Dedifferentiated amniotic fluid mesenchymal stem cell (primary cell): ENCODE results near the gene UBL7.
"Not testable (repeated sequence)": the region's sequence is repeated elsewhere in the genome, so short reads cannot be mapped to it uniquely, and the experiment has no call there.

ENCODE experiments used
- DNase-seq: peaks from one replicate; pipeline ENCODE4 v3.0.0-alpha.2; 2016; ENCODE audit errors: extremely low spot score

The UBL7 gene, protein sequence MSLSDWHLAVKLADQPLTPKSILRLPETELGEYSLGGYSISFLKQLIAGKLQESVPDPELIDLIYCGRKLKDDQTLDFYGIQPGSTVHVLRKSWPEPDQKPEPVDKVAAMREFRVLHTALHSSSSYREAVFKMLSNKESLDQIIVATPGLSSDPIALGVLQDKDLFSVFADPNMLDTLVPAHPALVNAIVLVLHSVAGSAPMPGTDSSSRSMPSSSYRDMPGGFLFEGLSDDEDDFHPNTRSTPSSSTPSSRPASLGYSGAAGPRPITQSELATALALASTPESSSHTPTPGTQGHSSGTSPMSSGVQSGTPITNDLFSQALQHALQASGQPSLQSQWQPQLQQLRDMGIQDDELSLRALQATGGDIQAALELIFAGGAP

GRCh38 chr15:74460871-74461846 is at the start of gene UBL7:
Gene UBL7, minus strand, starts transcription at chr15:74461160. Its CDS starts 2,293 bp downstream, at chr15:74458867.
- DNase-seq: peak; percentile 97

- no peak for DNase-seq
Observed at GRCh38 chr15:74506515-74506840, 45.5 kb upstream of the UBL7 start.

DNA sequence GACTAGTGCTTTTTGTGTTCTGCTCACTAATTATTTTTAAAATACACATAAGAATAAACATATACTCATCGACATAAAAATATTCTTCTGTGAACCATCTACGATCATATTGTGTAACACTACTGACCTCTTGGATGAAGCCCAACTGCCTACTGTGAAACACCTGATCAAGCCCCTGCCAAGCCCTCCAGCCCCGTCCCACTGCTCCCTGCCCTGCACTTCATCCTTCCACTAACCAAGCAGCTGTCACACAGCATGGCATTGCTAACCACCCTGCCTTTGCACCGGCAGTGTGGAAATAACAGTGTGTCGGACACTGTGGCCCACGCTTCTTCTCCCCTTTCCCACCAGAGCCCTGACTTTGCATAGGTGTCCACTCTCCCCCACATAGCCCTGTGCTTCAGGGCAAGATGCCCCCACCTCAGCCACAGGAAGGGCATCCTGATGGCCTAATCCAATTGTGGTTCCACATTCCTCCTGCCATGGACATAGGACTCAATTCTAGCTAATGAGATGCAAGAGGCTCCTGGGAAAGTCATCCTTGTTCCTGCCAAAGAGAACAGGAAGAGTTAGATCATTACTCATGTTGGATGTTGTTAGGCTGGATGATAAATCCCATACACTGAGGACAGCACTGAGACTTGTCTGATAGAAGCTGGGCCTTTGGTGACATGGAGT is 45.0 kb upstream of the UBL7 start:
- no peak for DNase-seq

DNA sequence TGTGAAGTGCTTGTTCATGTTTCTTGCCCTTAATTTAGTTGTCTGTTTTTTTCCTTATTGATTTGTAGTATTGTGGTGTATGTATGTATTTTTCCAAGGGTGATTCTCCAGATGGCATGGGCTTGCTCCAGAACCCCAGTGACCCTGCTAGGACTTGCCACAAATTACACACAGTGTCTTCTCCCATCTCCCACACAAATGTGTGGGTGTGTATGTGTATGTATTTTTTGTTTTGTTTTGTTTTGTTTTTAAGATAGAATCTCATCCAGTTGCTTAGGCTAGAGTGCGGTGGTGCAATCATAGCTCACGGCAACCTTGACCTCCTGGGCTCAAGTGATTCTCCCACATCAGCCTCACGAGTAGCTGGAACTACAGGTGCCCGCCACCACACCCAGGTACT is 43.9 kb upstream of the UBL7 start:
- no peak for DNase-seq

GRCh38 chr15:74504418-74504817 is 43.5 kb upstream of the UBL7 start:
- no peak for DNase-seq

DNA sequence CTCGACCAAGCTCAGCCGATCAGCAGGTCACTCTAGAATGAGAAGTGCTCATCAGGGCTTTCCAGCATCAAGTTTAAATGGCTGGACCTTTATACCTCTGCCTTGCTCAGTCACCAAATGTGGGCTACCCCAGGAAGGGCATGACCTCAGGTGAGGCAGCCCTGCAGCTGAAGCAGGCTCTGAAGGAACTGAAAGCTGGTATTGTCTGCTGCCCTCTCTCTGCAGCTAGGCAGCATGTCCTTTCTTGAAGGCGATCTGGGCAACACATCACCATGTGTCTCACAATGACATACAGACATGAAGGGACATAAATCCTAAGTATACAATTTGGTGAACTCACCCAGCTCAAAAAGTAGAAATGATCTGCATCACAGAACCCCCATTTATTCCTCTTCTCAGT is 41.3 kb upstream of the UBL7 start:
- no peak for DNase-seq

GRCh38 chr15:74500401-74500800 is 39.4 kb upstream of the UBL7 start:
- DNase-seq: no peak

GRCh38 chr15:74499366-74499765 is 38.4 kb upstream of the UBL7 start:
- no peak for DNase-seq

DNA sequence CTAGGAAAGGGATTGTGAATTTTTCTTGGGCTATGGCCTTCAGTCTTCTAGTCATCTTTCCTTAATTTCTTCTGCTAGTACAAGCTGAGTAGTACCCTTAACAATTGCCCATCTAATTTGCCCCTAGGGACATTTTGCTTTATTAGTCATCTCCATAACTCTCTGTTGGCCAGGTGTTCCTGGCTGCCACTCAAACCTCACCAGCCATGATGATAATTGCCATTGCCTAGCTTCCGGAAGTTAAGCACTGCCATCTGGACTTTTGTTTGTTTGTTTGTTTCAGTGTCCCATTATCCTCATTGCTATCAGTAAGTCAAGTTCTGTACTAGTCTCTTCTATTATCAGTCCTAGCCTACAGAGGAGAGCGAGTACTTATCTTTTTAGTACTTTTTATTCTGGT is 36.6 kb upstream of the UBL7 start:
- no peak for DNase-seq

- DNase-seq: no peak
Observed at GRCh38 chr15:74496648-74497047, 35.7 kb upstream of the UBL7 start.

DNA sequence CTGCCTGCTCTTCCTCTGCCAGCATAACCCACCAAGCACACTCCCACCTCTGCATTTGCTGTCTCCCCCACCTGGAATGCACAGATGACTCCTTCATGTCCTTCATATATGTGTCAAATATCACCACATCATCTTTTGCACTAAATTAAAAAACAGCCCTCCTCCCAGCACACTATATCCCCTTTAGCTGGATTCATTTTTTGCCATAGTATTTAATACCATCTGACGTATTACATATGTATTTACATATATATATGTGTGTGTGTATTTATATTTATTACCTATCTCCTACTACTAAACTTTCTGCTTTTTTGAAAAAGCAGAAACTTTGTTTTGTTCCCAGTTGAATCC is 29.4 kb upstream of the UBL7 start:
- DNase-seq: no peak

- DNase-seq: peak; percentile 46
Observed at GRCh38 chr15:74489518-74490338, 28.8 kb upstream of the UBL7 start.

GRCh38 chr15:74488776-74489175 is 27.8 kb upstream of the UBL7 start:
- no peak for DNase-seq

- DNase-seq: no peak
Observed at GRCh38 chr15:74482661-74483060, 21.7 kb upstream of the UBL7 start.

GRCh38 chr15:74480364-74480763 is 19.4 kb upstream of the UBL7 start:
- not testable (repeated sequence) for DNase-seq

DNA sequence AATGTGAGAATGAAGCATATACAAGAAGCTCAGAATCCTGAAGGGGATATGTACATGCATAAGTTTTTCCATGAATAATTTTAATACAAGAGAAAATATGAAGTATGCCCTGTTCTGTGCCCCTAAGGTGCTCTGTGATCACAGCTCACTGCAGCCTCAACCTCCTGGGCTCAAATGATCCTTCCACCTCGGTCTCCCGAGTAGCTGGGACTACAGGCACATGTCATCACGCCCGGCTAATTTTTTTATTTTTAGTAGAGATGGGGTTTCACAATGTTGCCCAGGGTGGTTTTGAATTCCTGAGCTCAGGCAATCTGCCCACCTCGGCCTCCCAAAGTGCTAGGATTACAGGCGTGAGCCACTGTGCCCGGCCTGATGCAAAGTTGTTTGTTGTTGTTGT is 10.7 kb upstream of the UBL7 start:
- not testable (repeated sequence) for DNase-seq

- DNase-seq: no peak
Observed at GRCh38 chr15:74470631-74471395, 9.9 kb upstream of the UBL7 start.

GRCh38 chr15:74468341-74469032 is 7.5 kb upstream of the UBL7 start:
- DNase-seq: no peak

DNA sequence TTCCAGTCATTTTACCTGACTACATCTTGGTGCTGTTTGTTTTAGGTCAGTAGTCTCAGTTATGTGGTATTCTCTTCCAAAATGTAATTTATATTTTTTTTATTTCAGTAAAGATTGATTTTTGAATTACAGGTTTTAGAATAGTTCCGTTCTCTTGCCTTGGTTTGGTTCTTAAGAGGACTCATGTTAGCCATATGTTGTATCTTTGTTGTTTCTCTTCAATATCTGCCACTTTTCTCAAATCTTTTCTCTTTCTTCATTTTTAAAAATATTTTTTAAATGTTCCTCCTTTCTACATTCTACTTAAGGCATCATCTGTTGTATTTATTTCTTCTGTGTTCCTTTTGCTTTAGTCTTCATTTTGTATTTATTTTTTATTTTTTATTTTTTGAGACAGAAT is 5.6 kb upstream of the UBL7 start:
- no peak for DNase-seq

DNA sequence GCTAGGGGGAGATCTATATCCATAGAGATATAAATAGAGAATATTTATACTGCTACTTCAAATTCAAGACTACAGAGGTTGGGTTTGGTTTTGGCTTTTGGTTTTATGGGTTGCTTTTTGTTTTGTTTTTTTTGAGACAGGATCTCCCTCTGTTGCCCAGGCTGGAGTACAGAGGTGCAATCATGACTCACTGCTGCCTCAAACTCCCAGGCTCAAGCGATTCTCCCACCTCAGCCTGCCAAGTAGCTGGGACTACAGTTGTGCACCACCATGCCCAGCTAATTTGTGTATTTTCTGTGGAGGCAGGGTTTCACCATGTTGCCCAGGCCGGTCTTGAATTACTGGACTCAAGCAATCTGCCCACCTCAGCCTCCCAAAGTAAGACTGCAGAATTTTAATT is 3.9 kb upstream of the UBL7 start:
- DNase-seq: no peak
